ENCODE data around the gene LATS2. TPM values are rescaled to one million over a fixed set of nuclear protein-coding genes. Genes with fewer than 3 reads are reported as not detected.

Gene LATS2
- total and polyA plus RNA-seq, 2 of the 8 experiments (the other 6 are each of a cell fraction or from before 2014, with no cell fraction given): 8.3 to 26.2 TPM

- no peak overlapping the region for H3K18ac ChIP-seq (ENCODE audit: extremely low read depth, low read length)
- no peak overlapping the region for H2AK5ac ChIP-seq (ENCODE audit: low read depth, low read length)
- DNase-seq (ENCODE audit: low read depth in 1 of 2, low spot score in 2 of 2) (no peak), FAIRE-seq (no peak)
- no peak overlapping the region for H2BK5ac ChIP-seq (ENCODE audit: low read depth, low read length)
- no peak overlapping the region for H3K4me2 ChIP-seq (ENCODE audit: insufficient read depth in 1 of 2, low read depth in 2 of 2, low read length in 2 of 2)
- H3K4ac ChIP-seq (replicated peaks; ENCODE audit: insufficient read length, low read depth, low read length): no peak overlapping the region
- no peak overlapping the region for H3K56ac ChIP-seq (replicated peaks; ENCODE audit: insufficient read length, low read depth, low read length)
- no peak overlapping the region for H3K27ac ChIP-seq (ENCODE audit: low read depth, low read length)
- ChIA-PET CTCF (ENCODE audit: partially characterized antibody) (no interaction called here), POLR2A (ENCODE audit: partially characterized antibody) (interaction anchor here (0.6 kb wide), 1 partner anchor 61 kb away, joined by 3 read pairs; no protein-coding TSS in a partner anchor)
- no peak overlapping the region for H4K5ac ChIP-seq (ENCODE audit: insufficient read length, low read depth, low read length)
- H3K27me3 ChIP-seq (replicated peaks in 1 of 4; ENCODE audit: control insufficient read depth in 3 of 4, extremely low read depth in 1 of 4, insufficient read depth in 3 of 4, low read length in 3 of 4): no peaks in the 10 kb centered on the region
- H4K20me1 ChIP-seq (replicated peaks in 1 of 2; ENCODE audit: control insufficient read depth in 1 of 2, insufficient read depth in 2 of 2, low read length in 2 of 2): peaks cover 2 to 6% of the 10 kb centered on the region in 2 experiments
- peaks cover 7% of the 10 kb centered on the region; the same call in 1 of the 2 replicates for H3K79me1 ChIP-seq (ENCODE audit: low read depth, low read length)
- no peaks in the 10 kb centered on the region for H3K9me3 ChIP-seq (ENCODE audit: insufficient read depth in 2 of 2, low read depth in 1 of 2, low read length in 1 of 2)
- H3K4me1 ChIP-seq (replicated peaks in 1 of 4; ENCODE audit: control insufficient read depth in 3 of 4, insufficient read depth in 4 of 4, low read length in 3 of 4): peaks cover 6 to 18% (median 10%) of the 10 kb centered on the region in 4 experiments
- no peak overlapping the region for H3K9ac ChIP-seq (replicated peaks in 1 of 4; ENCODE audit: extremely low read depth in 1 of 4, low read depth in 3 of 4, low read length in 3 of 4)
- no peak overlapping the region for H3K4me3 ChIP-seq (ENCODE audit: extremely low read depth in 1 of 4, insufficient read depth in 2 of 4, low read depth in 3 of 4, low read length in 4 of 4)
- H4K91ac ChIP-seq (replicated peaks; ENCODE audit: insufficient read length, low read length): no peak overlapping the region
- H3K79me2 ChIP-seq (ENCODE audit: control insufficient read depth in 1 of 2, insufficient read depth in 2 of 2, low read length in 2 of 2): peaks cover 3 to 78% of the 10 kb centered on the region in 2 experiments; a peak in 2 of 4 replicates
- no peak overlapping the region for H2BK120ac ChIP-seq (replicated peaks; ENCODE audit: low read depth, low read length)
- H3K23ac ChIP-seq (ENCODE audit: insufficient read length): no peak overlapping the region
- TF ChIP-seq CHD1 (IDR thresholded peaks at IDR 0.05; ENCODE audit: low read depth, low read length) (no peak), HDAC2 (IDR thresholded peaks at IDR 0.05; ENCODE audit: borderline replicate concordance in 1 of 2, low read depth in 2 of 2, low read length in 2 of 2) (no peak), GABPA (IDR thresholded peaks at IDR 0.05; ENCODE audit: borderline replicate concordance, insufficient read depth, low read length) (no peak), ZNF274 (IDR thresholded peaks at IDR 0.05; ENCODE audit: borderline replicate concordance, extremely low read depth, low read length) (no peak), TCF12 (IDR thresholded peaks at IDR 0.05; ENCODE audit: low read depth, low read length) (no peak), MAFK (IDR thresholded peaks at IDR 0.05; ENCODE audit: low read depth, low read length) (no peak), ASH2L (IDR thresholded peaks at IDR 0.05; ENCODE audit: low read length) (no peak)
- H3K36me3 ChIP-seq (ENCODE audit: control insufficient read depth in 2 of 4, insufficient read depth in 4 of 4, low read length in 3 of 4): peaks cover 0 to 3% (median 0%) of the 10 kb centered on the region in 4 experiments; a peak in 1 of 8 replicates
- no peaks in the 10 kb centered on the region for H3K23me2 ChIP-seq (ENCODE audit: low read depth, low read length)
- 96% methylated on average over 1 of the region's 1 CpG; no CpG with 5 or more reads in 1 of the 2 experiments for WGBS, 2 experiments (ENCODE audit: extremely low coverage in 1 of 2, insufficient coverage in 1 of 2, insufficient read length in 1 of 2, insufficient replicate concordance in 2 of 2, low coverage in 1 of 2, low lambda C conversion rate in 2 of 2, missing lambda C conversion rate in 1 of 2)
- no peak overlapping the region for H2BK12ac ChIP-seq (ENCODE audit: low read depth, low read length)
- no peak overlapping the region for H2AFZ ChIP-seq (ENCODE audit: low read length)
- no peak overlapping the region for H3K14ac ChIP-seq (ENCODE audit: insufficient read length)
- H2BK15ac ChIP-seq (ENCODE audit: low read length): no peak overlapping the region
- no peak overlapping the region for H4K8ac ChIP-seq (ENCODE audit: extremely low read depth, insufficient read depth, low read length)
- no peak overlapping the region for H2BK20ac ChIP-seq (ENCODE audit: low read length)
Measured at GRCh38 chr13:21000647-21001046, 60.7 kb downstream of the LATS2 start.
